Measurements from ENCODE around the gene CKAP2L.
"Not testable (repeated sequence)": the region's sequence is repeated elsewhere in the genome, so short reads cannot be mapped to it uniquely, and the experiment has no call there.

The CKAP2L gene

DNA sequence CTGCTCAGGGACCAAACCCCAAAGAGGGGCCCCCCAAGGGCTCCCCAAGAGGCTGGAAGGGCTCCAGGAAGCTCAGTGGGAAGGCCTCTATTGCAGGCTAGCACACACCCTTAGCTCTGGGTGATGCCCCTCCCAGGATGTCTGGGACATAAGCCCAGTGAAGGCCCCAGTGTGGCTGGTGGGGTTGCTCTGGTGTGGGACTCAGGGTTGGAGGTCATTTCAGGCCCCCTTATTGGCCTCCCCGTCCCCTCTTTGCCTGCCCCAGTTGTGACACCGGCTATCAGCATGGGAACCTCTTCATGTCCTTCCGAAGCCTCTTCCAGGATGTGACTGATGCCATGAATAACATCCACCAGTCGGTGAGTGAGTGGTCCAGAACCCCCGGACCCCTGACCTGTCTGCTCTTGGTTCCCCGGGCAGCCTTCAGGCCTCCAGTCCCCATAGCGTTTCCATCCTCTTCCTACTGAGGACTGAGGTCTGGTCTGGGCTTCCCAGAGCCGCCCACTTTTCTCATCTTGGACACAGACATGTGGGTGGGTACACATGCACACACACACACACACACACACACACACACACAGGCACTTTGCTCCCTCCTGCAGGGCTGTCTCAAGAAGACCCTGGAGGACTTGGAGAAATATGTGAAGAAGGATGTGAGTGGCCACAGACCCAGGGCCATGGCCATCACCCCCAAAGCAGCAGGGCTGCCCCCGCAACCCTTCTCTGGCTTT, 41.4 kb downstream of the CKAP2L start:
- DNase-seq (ENCODE audit: low read depth) = no peak
- TF ChIP-seq CTCF (IDR thresholded peaks at IDR 0.05; ENCODE audit: low read depth, low read length, missing control alignments) = no peak
- H3K4me3 ChIP-seq (ENCODE audit: low read depth, low read length) = no peak overlapping the region

DNA sequence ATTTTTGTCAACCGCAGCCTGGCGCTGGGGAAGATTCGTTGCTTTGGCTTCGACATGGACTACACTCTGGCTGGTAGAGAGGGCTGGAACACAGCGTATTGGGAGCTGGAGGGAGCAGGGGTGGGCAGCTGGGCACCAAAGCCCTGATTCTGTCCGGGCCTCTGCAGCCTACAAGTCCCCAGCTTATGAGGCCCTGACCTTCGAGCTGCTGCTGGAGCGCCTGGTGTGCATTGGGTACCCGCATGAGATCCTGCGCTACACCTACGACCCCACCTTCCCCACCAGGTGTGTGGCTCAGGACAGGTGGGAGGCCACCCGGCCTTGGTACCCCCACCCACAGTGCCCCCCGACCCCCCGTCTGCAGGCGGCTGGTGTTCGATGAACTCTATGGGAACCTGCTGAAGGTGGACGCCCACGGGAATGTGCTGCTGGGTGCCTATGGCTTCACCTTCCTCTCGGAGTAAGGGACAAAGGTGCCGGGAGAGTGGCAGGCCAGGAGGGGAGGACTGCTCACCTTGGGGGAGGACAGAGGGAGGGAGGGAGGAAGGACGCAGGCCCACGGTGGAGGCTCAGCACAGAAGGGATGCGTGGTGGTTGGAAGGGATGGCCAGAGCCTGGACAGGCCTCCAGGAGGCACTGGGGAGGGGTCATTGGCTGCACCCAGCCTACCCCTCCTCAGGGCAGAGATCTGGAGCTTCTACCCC, 42.4 kb downstream of the CKAP2L start:
- TF ChIP-seq CTCF (IDR thresholded peaks at IDR 0.05; ENCODE audit: low read depth, low read length, missing control alignments) = no peak
- no peak for DNase-seq (ENCODE audit: low read depth)

GRCh38 chr2:112720785-112721184, 43.6 kb downstream of the CKAP2L start, which contains the start of gene NT5DC4:
NT5DC4 (plus strand) TSS chr2:112721020; CDS start chr2:112721080, 60 bp downstream.
- TF ChIP-seq CTCF (IDR thresholded peaks at IDR 0.05; ENCODE audit: low read depth, low read length, missing control alignments) = no peak
- no peak within 1 kb of the TSS for H3K4me3 ChIP-seq (ENCODE audit: low read depth, low read length)
- no peak for DNase-seq (ENCODE audit: low read depth)

More for the DNA sequence above, 42.4 kb downstream of the CKAP2L start:
- no peak overlapping the region for H3K4me3 ChIP-seq (ENCODE audit: low read depth, low read length)

DNA sequence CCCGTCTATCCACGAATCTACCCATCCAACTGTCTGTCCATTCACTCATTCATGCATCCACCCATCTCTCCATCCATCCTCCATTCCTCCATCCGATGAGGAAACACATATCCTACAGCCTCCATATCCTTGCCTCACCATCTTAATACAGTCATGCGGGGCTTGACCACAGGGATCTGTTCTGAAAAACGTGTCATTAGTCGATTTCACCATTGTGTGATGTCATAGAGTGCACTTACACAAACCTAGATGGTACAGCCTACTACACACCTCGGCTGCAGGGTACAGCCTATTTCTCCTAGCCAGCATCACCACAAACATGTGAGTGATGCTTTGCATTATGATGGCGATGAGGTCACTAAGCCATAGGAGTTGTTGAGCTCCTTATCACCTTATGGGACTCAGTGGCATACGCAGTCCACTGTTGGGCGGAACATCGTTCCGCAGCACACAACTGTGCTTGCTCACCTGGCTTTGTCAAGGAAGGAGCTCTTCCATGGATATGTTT, 45.5 kb downstream of the CKAP2L start:
- TF ChIP-seq CTCF (IDR thresholded peaks at IDR 0.05; ENCODE audit: low read depth, low read length, missing control alignments) = no peak
- no peak for DNase-seq (ENCODE audit: low read depth)
- no peak overlapping the region for H3K4me3 ChIP-seq (ENCODE audit: low read depth, low read length)

DNA sequence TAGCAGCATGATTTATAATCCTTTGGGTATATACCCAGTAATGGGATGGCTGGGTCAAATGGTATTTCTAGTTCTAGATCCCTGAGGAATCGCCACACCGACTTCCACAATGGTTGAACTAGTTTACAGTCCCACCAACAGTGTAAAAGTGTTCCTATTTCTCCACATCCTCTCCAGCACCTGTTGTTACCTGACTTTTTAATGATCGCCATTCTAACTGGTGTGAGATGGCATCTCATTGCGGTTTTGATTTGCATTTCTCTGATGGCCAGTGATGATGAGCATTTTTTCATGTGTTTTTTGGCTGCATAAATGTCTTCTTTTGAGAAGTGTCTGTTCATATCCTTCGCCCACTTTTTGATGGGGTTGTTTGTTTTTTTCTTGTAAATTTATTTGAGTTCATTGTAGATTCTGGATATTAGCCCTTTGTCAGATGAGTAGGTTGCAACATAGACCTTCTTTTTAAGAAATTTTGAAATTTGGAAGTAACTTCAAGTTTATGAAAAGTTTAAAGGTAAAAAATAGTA, 47.5 kb downstream of the CKAP2L start:
- DNase-seq (ENCODE audit: low read depth); H3K4me3 ChIP-seq (ENCODE audit: low read depth, low read length): not testable (repeated sequence)

DNA sequence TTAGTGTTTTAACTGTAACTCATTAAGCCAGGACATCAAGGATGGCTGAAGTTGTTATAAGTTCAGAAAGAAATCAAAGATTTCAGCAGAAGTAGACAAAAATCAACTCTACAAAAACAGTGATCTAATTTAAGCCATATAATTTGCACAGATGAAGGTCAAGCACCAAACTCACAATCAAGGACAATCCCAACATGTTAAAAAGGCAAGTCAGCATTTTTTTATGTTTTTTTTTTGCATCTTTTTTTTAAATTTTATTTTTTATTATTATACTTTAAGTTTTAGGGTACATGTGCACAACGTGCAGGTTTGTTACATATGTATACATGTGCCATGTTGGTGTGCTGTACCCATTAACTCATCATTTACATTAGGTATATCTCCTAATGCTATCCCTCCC, 48.3 kb downstream of the CKAP2L start:
- DNase-seq (ENCODE audit: low read depth); H3K4me3 ChIP-seq (ENCODE audit: low read depth, low read length): not testable (repeated sequence)

- no peak for TF ChIP-seq CTCF (IDR thresholded peaks at IDR 0.05; ENCODE audit: low read depth, low read length, missing control alignments)
- DNase-seq (ENCODE audit: low read depth) = no peak
- H3K4me3 ChIP-seq (ENCODE audit: low read depth, low read length) = no peak overlapping the region
These were observed 49.4 kb downstream of the CKAP2L start for GRCh38 chr2:112714836-112715631.
